ENCODE measurements around the gene SPRY4.

- TF ChIP-seq, protein P1, sequence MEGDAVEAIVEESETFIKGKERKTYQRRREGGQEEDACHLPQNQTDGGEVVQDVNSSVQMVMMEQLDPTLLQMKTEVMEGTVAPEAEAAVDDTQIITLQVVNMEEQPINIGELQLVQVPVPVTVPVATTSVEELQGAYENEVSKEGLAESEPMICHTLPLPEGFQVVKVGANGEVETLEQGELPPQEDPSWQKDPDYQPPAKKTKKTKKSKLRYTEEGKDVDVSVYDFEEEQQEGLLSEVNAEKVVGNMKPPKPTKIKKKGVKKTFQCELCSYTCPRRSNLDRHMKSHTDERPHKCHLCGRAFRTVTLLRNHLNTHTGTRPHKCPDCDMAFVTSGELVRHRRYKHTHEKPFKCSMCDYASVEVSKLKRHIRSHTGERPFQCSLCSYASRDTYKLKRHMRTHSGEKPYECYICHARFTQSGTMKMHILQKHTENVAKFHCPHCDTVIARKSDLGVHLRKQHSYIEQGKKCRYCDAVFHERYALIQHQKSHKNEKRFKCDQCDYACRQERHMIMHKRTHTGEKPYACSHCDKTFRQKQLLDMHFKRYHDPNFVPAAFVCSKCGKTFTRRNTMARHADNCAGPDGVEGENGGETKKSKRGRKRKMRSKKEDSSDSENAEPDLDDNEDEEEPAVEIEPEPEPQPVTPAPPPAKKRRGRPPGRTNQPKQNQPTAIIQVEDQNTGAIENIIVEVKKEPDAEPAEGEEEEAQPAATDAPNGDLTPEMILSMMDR (IDR thresholded peaks at IDR 0.05), result no peak
- TF ChIP-seq POLR2AphosphoS5 (IDR thresholded peaks at IDR 0.05; ENCODE audit: low read depth, low read length), result peak; percentile 15; the same call in 1 of the 2 replicates
- TF ChIP-seq TCF7L2 (IDR thresholded peaks at IDR 0.05; ENCODE audit: low read depth, low read length), result no peak
- TF ChIP-seq REST (IDR thresholded peaks at IDR 0.05; ENCODE audit: insufficient read depth in 1 of 2, low read depth in 2 of 2, low read length in 1 of 2), result no peak
Observed at GRCh38 chr5:142364251-142365145, 39.7 kb upstream of the SPRY4 start.

Measured in Panc1 (cell line).